CD14-positive monocyte (primary cell): ENCODE data around the gene ZNF503. TPM values are rescaled to one million over a fixed set of nuclear protein-coding genes. Genes with fewer than 3 reads are reported as not detected.

ENCODE experiments used
- DNase-seq, 3 donors: peaks; one replicate each; pipeline ENCODE4 v3.0.0-alpha.2; 2011 to 2022
- H2AFZ ChIP-seq: 2 replicates; pipeline ENCODE4 v1.6.0; 2012; ENCODE audit warnings: mild to moderate bottlenecking, low read depth, low read length, inconsistent platforms; ENCODE audit not compliant: insufficient read depth, poor library complexity, severe bottlenecking
- H3K27ac ChIP-seq, 2 donors: 1 replicate in 1 of 2; 2 replicates in 1 of 2; pipeline ENCODE4 v1.5.1; 2012 to 2013; ENCODE audit warnings: low read length in 2 of 2, control low read depth in 1 of 2, inconsistent platforms in 1 of 2, low read depth in 1 of 2, mild to moderate bottlenecking in 1 of 2
- H3K27me3 ChIP-seq, 2 donors: one replicate each; pipeline versions ENCODE4 v1.6.0 to v1.6.1; 2011 to 2013; ENCODE audit warnings: low read length in 2 of 2; ENCODE audit not compliant: control insufficient read depth in 2 of 2, insufficient read depth in 2 of 2
- H3K36me3 ChIP-seq, 2 donors: replicated peaks in 1 of 2; 1 replicate in 1 of 2; 2 replicates in 1 of 2; pipeline versions ENCODE4 v1.5.1 to v1.6.1; 2012 to 2013; ENCODE audit warnings: low read length in 2 of 2, control low read depth in 1 of 2, inconsistent platforms in 1 of 2, mild to moderate bottlenecking in 1 of 2; ENCODE audit not compliant: insufficient read depth in 2 of 2, control insufficient read depth in 1 of 2
- H3K4me1 ChIP-seq, 2 donors: 1 replicate in 1 of 2; 2 replicates in 1 of 2; pipeline versions ENCODE4 v1.5.1 to v1.6.1; 2012 to 2013; ENCODE audit warnings: low read length in 2 of 2, control low read depth in 1 of 2, inconsistent platforms in 1 of 2, mild to moderate bottlenecking in 1 of 2, moderate library complexity in 1 of 2; ENCODE audit not compliant: insufficient read depth in 2 of 2, control insufficient read depth in 1 of 2
- H3K4me2 ChIP-seq: replicated peaks from 2 replicates; pipeline ENCODE3; 2012; ENCODE audit warnings: low read length, moderate library complexity, mild to moderate bottlenecking; ENCODE audit not compliant: poor library complexity, severe bottlenecking; ENCODE audit errors: extremely low read depth
- H3K4me3 ChIP-seq, 3 experiments: fragments of 200-600 bp in 1 of 3; sonication (generic) in 1 of 3; replicated peaks in 1 of 3; 1 replicate in 2 of 3; 2 replicates in 1 of 3; pipeline ENCODE4 v1.5.1; 2011 to 2013; ENCODE audit warnings: low read length in 3 of 3, mild to moderate bottlenecking in 3 of 3, control low read depth in 2 of 3, low read depth in 2 of 3, inconsistent platforms in 1 of 3, moderate library complexity in 1 of 3
- H3K79me2 ChIP-seq: 2 replicates; pipeline ENCODE4 v1.6.0; 2012; ENCODE audit warnings: mild to moderate bottlenecking, control low read depth, inconsistent platforms, low read length, moderate library complexity; ENCODE audit not compliant: insufficient read depth
- H3K9ac ChIP-seq: 2 replicates; pipeline ENCODE4 v1.6.0; 2017; ENCODE audit warnings: low read length, mild to moderate bottlenecking; ENCODE audit not compliant: insufficient read depth, poor library complexity, severe bottlenecking
- H3K9me3 ChIP-seq, 2 donors: replicated peaks in 1 of 2; 1 replicate in 1 of 2; 2 replicates in 1 of 2; pipeline versions ENCODE4 v1.5.1 to v1.6.1; 2012 to 2013; ENCODE audit warnings: low read length in 2 of 2, control low read depth in 1 of 2; ENCODE audit not compliant: control insufficient read depth in 1 of 2, insufficient read depth in 1 of 2
- H4K20me1 ChIP-seq: 2 replicates; pipeline ENCODE4 v1.6.0; 2012; ENCODE audit warnings: mild to moderate bottlenecking, low read length, control low read depth, moderate library complexity; ENCODE audit not compliant: insufficient read depth
- H3K27ac Mint-ChIP-seq, 7 donors: one replicate each; pipeline ENCODE4 v1.8.0; 2020; ENCODE audit warnings: mild to moderate bottlenecking in 7 of 7, mixed read lengths in 7 of 7, moderate library complexity in 6 of 7, inconsistent platforms in 2 of 7
- H3K27me3 Mint-ChIP-seq, 3 donors: one replicate each; pipeline ENCODE4 v1.8.0; 2021 to 2022; ENCODE audit warnings: low read depth in 3 of 3, mild to moderate bottlenecking in 3 of 3, mixed read lengths in 3 of 3, moderate library complexity in 3 of 3, inconsistent platforms in 1 of 3
- H3K36me3 Mint-ChIP-seq, 2 donors: one replicate each; pipeline ENCODE4 v1.8.0; 2020; ENCODE audit warnings: mixed read lengths in 2 of 2, inconsistent platforms in 1 of 2, mild to moderate bottlenecking in 1 of 2
- H3K4me1 Mint-ChIP-seq: one replicate; pipeline ENCODE4 v1.8.0; 2020; ENCODE audit warnings: mild to moderate bottlenecking, mixed read lengths
- H3K4me3 Mint-ChIP-seq, 2 donors: one replicate each; pipeline ENCODE4 v1.8.0; 2020; ENCODE audit warnings: mild to moderate bottlenecking in 2 of 2, mixed read lengths in 2 of 2, moderate library complexity in 1 of 2
- H3K9me3 Mint-ChIP-seq, 7 donors: one replicate each; pipeline ENCODE4 v1.8.0; 2020 to 2022; ENCODE audit warnings: mixed read lengths in 7 of 7, mild to moderate bottlenecking in 6 of 7, moderate library complexity in 6 of 7, inconsistent platforms in 2 of 7
- CTCF ChIP-seq: fragments of 200-600 bp; IDR thresholded peaks from one replicate; pipeline ENCODE4 v1.8.0; 2022; ENCODE audit warnings: antibody characterized with exemption, mild to moderate bottlenecking
- WGBS: methylation state at CpG from one replicate; pipeline ENCODE4 v1.1.5; 2013; ENCODE audit warnings: missing lambda C conversion rate; ENCODE audit not compliant: insufficient coverage; 5-methylcytosine and 5-hydroxymethylcytosine counted together
- intact Hi-C, 2 donors: fragments of 100-400 bp; cut with micrococcal nuclease; formaldehyde crosslinking; loops; one replicate each; pipeline versions ENCODE4 v1.15.0 to v1.15.1; 2023
- polyA plus RNA-seq, 3 donors: library from polyadenylated mRNA; depleted of rRNA in 1 of 3; unstranded in 2 of 3; stranded (reverse) in 1 of 3; fragments of 300-500 nt in 2 of 3; fragments of >200 nt in 1 of 3; fragmentation: Illumina TruSeq in 2 of 3; gene quantifications; 1 replicate in 2 of 3; 2 replicates in 1 of 3; pipeline ENCODE4 v1.2.3, GENCODE V29; 2012 to 2021

ZNF503 gene
- polyA plus RNA-seq, 3 donors: 0.65 to 7.2 (median 1.3) TPM

GRCh38 chr10:75405598-75406461 is 4.3 kb upstream of the ZNF503 start:
- Histone ChIP-seq H3K9ac (no peak overlapping the region), H3K9me3 (peaks cover 0 to 19% of the 10 kb centered on the region in 2 donors), H3K27ac (no peak overlapping the region), H3K4me1 (peaks cover 51 to 72% of the 10 kb centered on the region in 2 donors), H4K20me1 (peaks cover 26% of the 10 kb centered on the region), H3K4me3 (peak overlapping the region in 1 of 3 experiments; percentile 100), H2AFZ (no peak overlapping the region), H3K27me3 (peaks cover 42 to 58% of the 10 kb centered on the region in 2 donors), H3K79me2 (peaks cover 2% of the 10 kb centered on the region), H3K36me3 (no peaks in the 10 kb centered on the region), H3K4me2 (no peak overlapping the region)
- peaks cover 52% of the 10 kb centered on the region for H3K4me1 Mint-ChIP-seq
- 77% methylated on average over 29 of the region's 39 CpGs for WGBS
- DNase-seq: no peak
- intact Hi-C loops: loop anchor here (10.0 kb wide), 3 partner anchors 129 to 509 kb away; no protein-coding TSS in a partner anchor
- peaks cover 18 to 20% of the 10 kb centered on the region in 2 donors for H3K36me3 Mint-ChIP-seq
- peak overlapping the region; percentile 52 to 96 for H3K4me3 Mint-ChIP-seq
- H3K9me3 Mint-ChIP-seq: peaks cover 0 to 24% (median 17%) of the 10 kb centered on the region in 7 donors
- TF ChIP-seq CTCF: no peak
- H3K27me3 Mint-ChIP-seq: peaks cover 60 to 82% (median 66%) of the 10 kb centered on the region in 3 donors
- no peak overlapping the region for H3K27ac Mint-ChIP-seq

GRCh38 chr10:75404815-75405597 is 3.4 kb upstream of the ZNF503 start:
- peaks cover 17 to 18% of the 10 kb centered on the region in 2 donors for H3K36me3 Mint-ChIP-seq
- no peaks in the 10 kb centered on the region for H3K36me3 ChIP-seq
- no peak for TF ChIP-seq CTCF
- H3K79me2 ChIP-seq: peaks cover 10% of the 10 kb centered on the region
- H3K4me3 Mint-ChIP-seq: peak overlapping the region; percentile 20 to 98
- no peak overlapping the region for H3K27ac Mint-ChIP-seq
- intact Hi-C loops: loop anchor here (5.0 to 10.0 kb wide), 5 partner anchors 122 to 632 kb away; no protein-coding TSS in a partner anchor
- H3K27ac ChIP-seq: no peak overlapping the region
- peaks cover 0 to 22% (median 17%) of the 10 kb centered on the region in 7 donors for H3K9me3 Mint-ChIP-seq
- peaks cover 42 to 52% of the 10 kb centered on the region in 2 donors for H3K27me3 ChIP-seq
- DNase-seq: no peak
- H3K4me3 ChIP-seq: peak overlapping the region in 1 of 3 experiments; percentile 100
- H3K4me1 ChIP-seq: peaks cover 51 to 78% of the 10 kb centered on the region in 2 donors
- WGBS: 18% methylated on average over 53 of the region's 56 CpGs
- peaks cover 26% of the 10 kb centered on the region for H4K20me1 ChIP-seq
- H3K4me1 Mint-ChIP-seq: peaks cover 52% of the 10 kb centered on the region
- H2AFZ ChIP-seq: peak overlapping the region; percentile 85
- H3K4me2 ChIP-seq: peak overlapping the region; percentile 98
- peaks cover 51 to 74% (median 58%) of the 10 kb centered on the region in 3 donors for H3K27me3 Mint-ChIP-seq
- no peak overlapping the region for H3K9ac ChIP-seq
- peaks cover 0 to 19% of the 10 kb centered on the region in 2 donors for H3K9me3 ChIP-seq
